VCaP (cell line): Measurements from ENCODE around the gene NOX5.

Source experiments
- H3K27ac ChIP-seq: fragments of 450-650 bp; 2 replicates; pipeline ENCODE4 v1.5.1; 2017
- TF ChIP-seq, protein P1 (sequence below): fragments of 450-650 bp; conservative IDR thresholded peaks from 2 replicates; pipeline ENCODE4 v1.5.1; 2017; ENCODE audit warnings: mild to moderate bottlenecking, moderate library complexity

Gene NOX5

DNA sequence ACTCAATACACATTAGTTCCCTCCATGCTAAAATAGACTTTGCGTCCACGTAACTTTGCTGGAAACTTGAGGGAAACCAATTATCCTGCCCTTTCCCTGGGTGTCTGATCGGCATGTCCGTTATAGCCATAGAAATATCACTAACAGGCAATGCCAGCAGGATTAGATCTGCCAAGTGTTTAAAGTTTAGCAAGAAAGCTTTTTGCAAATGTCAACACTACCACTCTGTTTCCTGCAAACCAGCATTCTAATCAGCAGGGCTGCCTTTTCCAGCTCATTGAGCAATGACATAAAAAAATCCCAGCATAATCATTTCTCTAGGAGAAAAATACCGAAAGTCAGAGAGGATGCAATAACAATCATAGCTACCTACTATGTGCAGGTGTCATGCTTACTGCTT is 60.9 kb downstream of the NOX5 start:
- no peak overlapping the region for H3K27ac ChIP-seq
- TF ChIP-seq, protein P1, sequence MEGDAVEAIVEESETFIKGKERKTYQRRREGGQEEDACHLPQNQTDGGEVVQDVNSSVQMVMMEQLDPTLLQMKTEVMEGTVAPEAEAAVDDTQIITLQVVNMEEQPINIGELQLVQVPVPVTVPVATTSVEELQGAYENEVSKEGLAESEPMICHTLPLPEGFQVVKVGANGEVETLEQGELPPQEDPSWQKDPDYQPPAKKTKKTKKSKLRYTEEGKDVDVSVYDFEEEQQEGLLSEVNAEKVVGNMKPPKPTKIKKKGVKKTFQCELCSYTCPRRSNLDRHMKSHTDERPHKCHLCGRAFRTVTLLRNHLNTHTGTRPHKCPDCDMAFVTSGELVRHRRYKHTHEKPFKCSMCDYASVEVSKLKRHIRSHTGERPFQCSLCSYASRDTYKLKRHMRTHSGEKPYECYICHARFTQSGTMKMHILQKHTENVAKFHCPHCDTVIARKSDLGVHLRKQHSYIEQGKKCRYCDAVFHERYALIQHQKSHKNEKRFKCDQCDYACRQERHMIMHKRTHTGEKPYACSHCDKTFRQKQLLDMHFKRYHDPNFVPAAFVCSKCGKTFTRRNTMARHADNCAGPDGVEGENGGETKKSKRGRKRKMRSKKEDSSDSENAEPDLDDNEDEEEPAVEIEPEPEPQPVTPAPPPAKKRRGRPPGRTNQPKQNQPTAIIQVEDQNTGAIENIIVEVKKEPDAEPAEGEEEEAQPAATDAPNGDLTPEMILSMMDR, result no peak

DNA sequence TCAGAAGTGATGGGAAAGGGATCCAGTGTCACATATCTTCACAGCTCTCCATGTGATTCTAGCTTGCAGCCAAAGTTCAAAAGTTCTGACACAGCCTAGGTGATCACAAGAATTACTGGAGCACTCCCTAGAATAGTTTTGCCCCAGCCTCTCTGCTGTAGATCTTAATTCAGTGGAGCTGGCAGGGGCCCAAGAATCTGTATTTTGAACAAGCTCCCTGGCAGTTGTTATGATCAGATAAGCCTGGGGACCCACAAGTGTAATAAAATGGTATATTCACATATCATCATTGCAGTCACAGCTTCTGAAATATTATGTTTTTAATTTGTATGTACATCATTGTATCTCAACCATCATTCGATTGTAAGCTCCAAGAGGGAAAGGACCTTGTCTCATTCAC is 62.3 kb downstream of the NOX5 start:
- no peak overlapping the region for H3K27ac ChIP-seq
- TF ChIP-seq, protein P1, result no peak

DNA sequence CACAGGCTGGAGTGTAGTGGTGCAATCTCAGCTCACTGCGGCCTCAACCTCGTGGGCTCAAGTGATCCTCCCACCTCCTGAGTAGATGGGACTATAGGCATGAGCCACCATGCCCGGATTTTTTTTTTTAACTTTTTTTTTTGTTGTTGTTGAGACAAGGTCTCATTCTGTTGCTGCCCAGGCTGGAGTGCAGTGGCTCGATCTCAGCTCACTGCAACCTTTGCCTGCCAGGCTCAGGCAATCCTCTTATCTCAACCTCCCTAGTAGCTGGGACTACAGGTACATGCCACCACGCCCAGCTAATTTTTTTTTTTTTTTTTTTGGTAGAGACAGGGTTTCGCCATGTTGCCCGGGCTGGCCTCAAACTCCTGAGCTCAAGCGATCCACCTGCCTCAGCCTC is 64.1 kb downstream of the NOX5 start:
- no peak overlapping the region for H3K27ac ChIP-seq
- TF ChIP-seq, protein P1, result no peak

DNA sequence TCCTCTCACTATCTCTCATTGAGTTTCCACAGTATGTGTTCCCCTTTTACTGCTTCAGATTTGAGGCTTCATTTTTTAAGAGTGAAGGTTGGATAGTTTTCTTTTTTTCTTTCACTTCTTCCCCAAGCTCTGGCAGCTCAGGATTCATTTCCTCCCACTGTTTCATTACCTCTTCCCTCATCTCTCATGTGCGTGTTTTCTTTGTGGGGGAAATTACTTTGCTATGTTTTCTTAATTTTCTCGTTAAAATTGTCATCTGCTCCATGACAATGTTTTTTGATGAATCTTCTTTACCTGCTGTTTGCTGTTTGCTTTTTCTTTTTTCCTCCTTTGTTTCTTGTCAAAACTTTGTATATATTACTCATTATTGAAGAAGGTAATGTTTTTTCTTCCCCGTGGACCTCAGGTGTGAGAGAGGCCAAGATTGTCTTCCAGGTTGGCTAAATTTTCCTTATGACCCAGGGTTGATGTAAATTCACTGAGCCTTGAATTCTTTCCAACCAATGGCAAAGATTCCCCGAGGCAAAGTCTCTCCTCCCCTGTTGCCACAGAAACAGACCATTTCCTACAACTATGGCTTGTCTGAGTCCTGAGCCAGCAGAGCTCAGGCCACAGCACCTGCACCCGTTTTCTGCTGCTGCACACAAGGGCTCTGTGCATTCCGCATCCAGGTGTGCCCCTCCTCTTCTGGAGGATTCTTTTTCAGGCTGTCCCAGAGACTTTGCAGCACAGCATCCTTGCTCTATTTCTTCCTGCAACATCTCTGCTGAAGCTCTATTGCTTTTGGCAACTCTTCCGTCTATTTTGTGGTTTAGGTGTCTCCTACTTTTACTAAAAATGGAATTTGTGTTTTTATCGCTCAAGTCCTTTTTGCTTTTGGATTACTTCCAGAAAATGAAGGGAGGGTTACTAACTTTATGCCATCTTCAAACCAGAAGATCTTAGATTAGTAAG is 66.1 kb downstream of the NOX5 start:
- TF ChIP-seq, protein P1, result no peak
- no peak overlapping the region for H3K27ac ChIP-seq

DNA sequence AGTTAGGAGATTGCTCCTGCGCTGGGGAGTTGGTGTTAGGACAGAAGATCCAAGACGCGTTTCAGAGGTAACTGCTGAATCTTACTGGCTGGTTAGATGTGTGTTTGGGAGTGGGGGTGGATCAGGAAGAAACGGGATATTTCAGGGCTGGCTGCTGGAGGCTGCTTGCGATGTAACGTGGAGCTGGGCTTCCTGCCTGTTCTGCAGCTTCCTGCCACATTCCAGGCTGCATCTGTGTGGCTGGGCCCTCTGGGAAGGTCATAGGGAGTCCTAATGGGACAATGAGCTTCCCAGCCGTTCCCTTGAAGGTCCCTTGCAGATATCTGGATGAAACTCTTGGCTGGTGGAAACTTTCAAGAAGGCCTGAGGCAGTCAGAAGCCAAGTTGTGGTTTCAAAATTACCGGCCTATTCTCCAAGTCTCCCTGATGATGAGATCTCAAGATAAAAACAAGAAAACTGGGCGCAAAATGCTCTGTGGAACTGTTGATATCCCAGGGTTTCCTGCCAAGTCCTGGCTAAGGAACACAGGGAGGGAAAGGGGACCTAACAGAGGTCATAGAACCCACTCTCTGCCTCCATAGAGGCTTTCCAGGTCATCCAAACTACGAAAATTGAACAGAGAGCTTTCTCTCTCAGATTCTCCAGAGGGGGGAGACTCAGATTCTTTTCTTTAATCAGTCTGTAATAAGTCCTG is 67.0 kb downstream of the NOX5 start:
- TF ChIP-seq, protein P1, result no peak
- H3K27ac ChIP-seq, result no peak overlapping the region

DNA sequence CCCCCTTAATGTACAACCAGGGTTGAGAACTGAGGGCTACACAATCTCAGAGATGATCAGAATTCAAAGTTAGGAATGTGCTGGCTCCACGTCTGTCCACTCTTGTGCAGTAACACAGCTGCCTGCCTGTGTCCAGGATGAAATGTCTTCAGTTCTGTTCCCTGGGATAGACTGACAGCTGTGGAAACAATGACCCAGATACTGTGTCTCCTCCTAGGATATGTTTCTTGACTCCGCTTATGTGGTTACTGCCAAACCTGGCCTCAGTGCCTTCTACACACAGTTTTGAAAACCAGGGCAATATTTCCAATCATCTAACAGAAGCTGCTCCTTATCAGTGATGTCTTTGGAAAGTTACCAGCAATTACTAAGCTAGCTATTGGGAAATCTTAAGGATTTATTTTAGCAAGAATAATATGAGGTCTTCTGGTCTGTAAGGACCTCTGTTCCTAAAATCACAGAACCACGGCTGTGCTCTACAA is 67.6 kb downstream of the NOX5 start:
- no peak overlapping the region for H3K27ac ChIP-seq

DNA sequence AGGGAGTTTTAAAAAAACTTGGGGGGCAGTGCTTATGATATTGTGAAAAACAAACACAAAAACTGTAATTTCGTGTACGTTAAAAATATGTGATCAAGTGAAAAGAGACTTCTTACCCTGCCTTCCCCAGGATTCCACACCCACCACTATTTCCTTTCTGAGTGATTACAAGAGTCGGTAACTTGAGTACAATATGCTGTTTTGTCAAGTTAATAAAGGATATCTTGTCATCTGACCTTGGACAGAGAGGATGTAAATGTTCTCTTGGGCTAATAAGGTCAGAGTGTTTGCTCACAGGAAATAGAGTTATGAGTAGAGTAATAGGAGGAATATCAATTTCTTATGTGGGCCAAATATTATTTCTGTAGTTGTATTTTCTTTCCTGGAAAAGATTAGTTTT is 68.1 kb downstream of the NOX5 start:
- no peak overlapping the region for H3K27ac ChIP-seq
- TF ChIP-seq, protein P1, result no peak

More for the DNA sequence above, 67.6 kb downstream of the NOX5 start:
- TF ChIP-seq, protein P1, result no peak
